Endothelial cell of hepatic sinusoid (primary cell): ENCODE results near the gene SKP2.
"Not testable (repeated sequence)": the region's sequence is repeated elsewhere in the genome, so short reads cannot be mapped to it uniquely, and the experiment has no call there.

Experiments
- in situ Hi-C: cut with HindIII; loops from 2 replicates; pipeline ENCODE4 v1.10.0; 2017; ENCODE audit warnings: low sequenced_read_pairs

Gene SKP2

DNA sequence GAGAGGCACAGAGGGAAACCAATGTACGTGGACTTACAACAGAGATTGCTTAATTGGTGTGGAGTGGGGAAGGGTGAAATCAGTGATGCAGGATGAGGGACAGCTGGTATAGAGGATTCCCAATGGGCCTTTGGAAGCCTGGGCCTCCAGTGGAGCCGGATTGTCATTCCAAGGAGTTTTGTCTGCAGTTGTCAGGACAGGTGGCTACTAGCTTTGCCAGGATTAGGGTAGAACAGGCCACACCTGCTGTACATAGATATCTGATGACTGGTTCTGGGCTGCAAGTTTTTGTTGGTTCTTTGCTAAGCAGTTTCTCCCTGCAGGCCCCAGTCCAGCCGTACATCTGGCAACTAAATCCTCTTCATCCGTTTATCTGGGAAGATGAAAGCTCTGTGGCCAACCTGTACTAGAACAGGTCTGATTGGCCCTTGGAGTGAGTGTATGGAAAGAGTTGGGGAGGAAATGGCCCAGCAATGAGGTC lies 4.2 kb downstream of the SKP2 start:
- in situ Hi-C loops: no loop called here

- in situ Hi-C loops: no loop called here
These were observed 4.7 kb downstream of the SKP2 start for GRCh38 chr5:36156619-36157018.

DNA sequence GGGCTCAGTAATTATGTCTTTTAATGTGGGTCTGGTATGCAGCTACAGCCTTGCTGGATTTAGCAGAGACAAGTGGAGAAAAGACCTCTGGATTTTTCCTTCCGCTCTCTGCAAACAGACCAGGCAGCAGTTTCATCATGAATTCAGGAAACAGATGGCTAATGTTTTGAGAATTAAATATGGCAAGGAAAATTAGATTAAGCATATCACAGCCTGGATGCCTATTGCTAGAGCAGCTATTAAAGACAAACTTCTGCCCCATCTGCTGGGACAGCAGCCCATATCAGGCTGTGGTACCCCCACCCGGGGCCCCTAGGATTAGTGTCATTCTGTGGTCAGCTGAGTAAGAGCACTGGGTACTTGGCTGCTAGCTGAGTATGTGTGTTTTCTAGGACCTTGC lies 6.2 kb downstream of the SKP2 start:
- in situ Hi-C loops: no loop called here

DNA sequence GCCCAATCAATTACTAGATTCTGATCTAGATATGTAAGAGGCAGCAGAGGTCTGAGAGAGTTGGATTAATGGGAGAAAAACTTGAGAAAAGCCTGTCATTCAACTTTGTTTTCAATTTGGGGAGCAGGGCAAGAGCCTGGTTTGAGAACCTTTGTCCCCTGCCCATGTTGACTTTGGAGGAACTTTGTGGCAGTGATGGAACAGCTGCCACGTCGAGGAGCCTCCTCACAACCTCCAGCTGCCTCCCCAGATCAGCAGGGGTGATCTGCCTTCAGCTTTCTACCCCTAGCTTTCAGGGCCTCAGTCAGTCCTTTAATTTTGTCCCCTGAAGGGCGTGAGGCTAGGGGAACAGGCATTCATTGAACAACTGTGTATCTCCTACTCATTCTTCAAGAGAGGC lies 8.7 kb downstream of the SKP2 start:
- in situ Hi-C loops: loop anchor here (10.0 kb wide), 1 partner anchor 334 kb away; no protein-coding TSS in a partner anchor

GRCh38 chr5:36161361-36161760 lies 9.4 kb downstream of the SKP2 start:
- in situ Hi-C loops: loop anchor here (10.0 kb wide), 1 partner anchor 333 kb away; no protein-coding TSS in a partner anchor

DNA sequence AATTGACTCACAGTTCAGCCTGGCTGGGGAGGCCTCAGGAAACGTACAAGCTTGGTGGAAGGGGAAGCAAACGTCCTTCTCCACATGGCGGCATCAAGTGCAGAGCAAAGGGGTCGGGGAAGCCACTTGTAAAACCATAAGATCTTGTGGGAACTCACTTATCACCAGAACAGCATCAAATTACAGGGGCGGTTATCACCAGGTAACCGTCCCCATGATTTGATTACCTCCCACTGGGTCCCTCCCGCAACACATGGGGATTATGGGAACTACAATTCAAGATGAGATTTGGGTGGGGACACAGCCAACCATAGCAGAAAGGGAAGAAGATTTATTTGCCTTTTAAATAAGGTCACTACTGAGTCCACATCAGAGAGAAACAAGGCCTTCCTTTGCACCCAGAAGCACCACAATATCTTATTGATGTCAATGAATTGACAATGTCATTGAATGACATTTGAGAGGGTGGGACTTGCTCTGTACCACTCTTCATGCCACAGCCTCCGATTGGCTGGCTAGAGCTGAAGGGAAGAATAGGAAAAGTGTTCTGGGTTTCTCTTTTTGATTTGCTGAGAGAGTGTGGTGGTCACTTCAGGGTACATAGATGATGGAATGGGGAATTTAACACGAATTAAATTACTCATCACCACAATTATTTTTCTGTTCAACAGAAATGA lies 11.0 kb downstream of the SKP2 start:
- in situ Hi-C loops: loop anchor here (10.0 kb wide), 1 partner anchor 332 kb away; no protein-coding TSS in a partner anchor

DNA sequence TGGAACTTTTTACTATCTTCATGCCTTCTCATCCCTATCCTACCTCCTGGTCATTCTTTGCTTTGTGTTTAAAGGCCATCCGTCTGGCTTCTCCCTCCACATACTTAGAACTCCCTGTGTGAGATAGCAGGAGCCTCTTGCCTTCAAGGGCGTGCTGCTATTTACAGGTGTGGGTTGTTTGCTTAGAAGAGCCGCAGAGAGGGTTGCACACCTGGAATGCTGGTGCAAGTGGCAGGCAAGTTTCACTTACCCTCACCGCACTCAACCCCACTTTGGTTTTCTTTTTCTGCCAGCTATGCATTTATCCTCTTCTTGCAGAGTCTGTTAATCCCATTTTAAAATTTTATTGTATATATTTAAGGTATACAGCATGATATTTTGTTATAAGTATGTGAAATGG lies 12.6 kb downstream of the SKP2 start:
- in situ Hi-C loops: loop anchor here (10.0 kb wide), 1 partner anchor 330 kb away; no protein-coding TSS in a partner anchor

DNA sequence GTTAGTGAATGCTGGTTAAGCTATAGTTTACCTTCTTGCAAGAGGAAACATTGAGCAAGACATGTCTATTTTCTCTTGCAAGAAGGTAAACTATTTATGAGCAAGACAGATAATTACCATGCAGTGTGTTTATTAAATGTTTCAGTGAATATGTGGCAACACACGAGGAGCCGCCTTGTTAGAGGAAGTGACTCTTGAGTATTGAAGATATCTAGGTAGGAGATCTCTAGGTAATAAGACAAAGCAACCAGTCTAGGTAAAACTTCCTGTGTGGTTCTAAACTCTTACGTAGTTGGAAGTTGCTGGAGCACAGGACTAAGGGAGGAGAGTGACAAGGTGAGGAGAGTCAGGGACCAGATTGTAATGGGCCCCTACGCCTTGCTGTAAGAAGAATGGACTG lies 16.8 kb downstream of the SKP2 start:
- in situ Hi-C loops: loop anchor here (10.0 kb wide), 1 partner anchor 326 kb away; no protein-coding TSS in a partner anchor

GRCh38 chr5:36170832-36171424 lies 19.0 kb downstream of the SKP2 start:
- in situ Hi-C loops: no loop called here

DNA sequence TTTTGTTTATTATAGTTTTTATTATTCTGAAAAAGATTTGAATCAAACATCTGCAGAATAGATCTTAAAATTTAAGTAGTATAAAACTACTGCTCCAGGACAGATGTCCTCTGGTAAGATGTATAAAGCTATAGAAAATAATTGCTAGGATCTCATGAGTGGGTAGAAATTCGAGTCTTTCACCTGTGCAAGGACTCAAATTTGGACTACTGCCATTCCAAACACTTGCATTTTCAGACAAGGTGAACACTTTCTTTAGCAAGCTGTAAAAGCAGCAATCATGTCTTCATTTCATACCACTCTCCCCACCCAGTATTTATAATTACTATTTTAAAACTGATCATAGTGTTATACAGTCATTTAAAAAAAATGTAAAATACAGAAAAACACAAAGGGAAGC lies 20.7 kb downstream of the SKP2 start:
- in situ Hi-C loops: no loop called here

- in situ Hi-C loops: no loop called here
These were observed 21.5 kb downstream of the SKP2 start for GRCh38 chr5:36173426-36173825.

- in situ Hi-C loops: no loop called here
These were observed 22.2 kb downstream of the SKP2 start for GRCh38 chr5:36174119-36174518.

- in situ Hi-C loops: no loop called here
These were observed 23.1 kb downstream of the SKP2 start for GRCh38 chr5:36175043-36175442.

DNA sequence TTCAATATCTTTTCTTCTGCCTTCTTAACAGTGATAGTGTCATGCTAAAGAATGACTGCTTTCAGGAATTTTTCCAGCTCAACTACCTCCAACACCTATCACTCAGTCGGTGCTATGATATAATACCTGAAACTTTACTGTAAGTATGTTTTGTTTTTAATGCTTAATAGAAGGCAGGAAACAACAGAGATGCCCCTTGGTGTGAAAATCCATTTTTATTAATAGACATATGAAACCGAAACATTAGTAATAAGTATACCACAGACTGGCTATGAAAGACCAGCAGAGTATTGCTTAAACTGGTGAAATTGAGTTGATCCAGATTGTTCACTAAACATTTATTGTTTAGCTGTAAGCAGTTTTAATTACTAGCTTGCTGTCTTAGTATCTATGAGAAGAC lies 25.2 kb downstream of the SKP2 start:
- in situ Hi-C loops: no loop called here

GRCh38 chr5:36177715-36178523 lies 26.0 kb downstream of the SKP2 start:
- in situ Hi-C loops: no loop called here

- in situ Hi-C loops: no loop called here
These were observed 26.6 kb downstream of the SKP2 start for GRCh38 chr5:36178524-36178890.

DNA sequence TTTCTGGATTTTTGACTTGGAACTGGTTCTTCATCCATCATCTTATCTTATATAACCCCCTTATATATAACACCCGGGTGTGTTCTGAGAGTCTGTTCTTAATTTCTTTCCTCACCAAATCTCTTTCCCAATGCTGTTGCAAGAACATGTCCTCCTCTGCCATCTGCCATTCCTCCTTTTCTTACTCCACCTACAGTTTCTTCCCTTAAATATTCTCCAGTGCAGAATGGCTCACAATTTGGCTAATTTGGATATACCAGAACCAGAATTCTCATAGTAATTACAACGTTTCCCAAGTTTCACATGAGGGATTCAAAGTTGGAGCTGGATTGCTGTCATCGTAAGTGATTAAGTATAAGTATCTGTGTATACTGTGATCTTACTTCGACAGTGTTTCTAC lies 28.0 kb downstream of the SKP2 start:
- in situ Hi-C loops: no loop called here

- in situ Hi-C loops: no loop called here
These were observed 28.8 kb downstream of the SKP2 start for GRCh38 chr5:36180556-36181350.

- in situ Hi-C loops: no loop called here
These were observed 29.9 kb downstream of the SKP2 start for GRCh38 chr5:36181774-36182173.

- in situ Hi-C loops: not testable (repeated sequence)
These were observed 32.5 kb downstream of the SKP2 start for GRCh38 chr5:36184408-36184807.

GRCh38 chr5:36193746-36194145 lies 41.8 kb downstream of the SKP2 start:
- in situ Hi-C loops: no loop called here
